GM18873 (cell line): Measurements from ENCODE around the gene CASK.

Experiments
- ATAC-seq: cut with Tn5 transposase; IDR thresholded peaks from one replicate; pipeline ENCODE4 v1.9.1; 2021; ENCODE audit warnings: mild to moderate bottlenecking, moderate library complexity, moderate number of reproducible peaks; ENCODE audit not compliant: unreplicated experiment, low FRiP score

CASK gene

GRCh38 chrX:41917517-41917916, 5.8 kb downstream of the CASK start:
- no peak for ATAC-seq

- ATAC-seq = no peak
These were observed 9.9 kb downstream of the CASK start for GRCh38 chrX:41913476-41913875.

DNA sequence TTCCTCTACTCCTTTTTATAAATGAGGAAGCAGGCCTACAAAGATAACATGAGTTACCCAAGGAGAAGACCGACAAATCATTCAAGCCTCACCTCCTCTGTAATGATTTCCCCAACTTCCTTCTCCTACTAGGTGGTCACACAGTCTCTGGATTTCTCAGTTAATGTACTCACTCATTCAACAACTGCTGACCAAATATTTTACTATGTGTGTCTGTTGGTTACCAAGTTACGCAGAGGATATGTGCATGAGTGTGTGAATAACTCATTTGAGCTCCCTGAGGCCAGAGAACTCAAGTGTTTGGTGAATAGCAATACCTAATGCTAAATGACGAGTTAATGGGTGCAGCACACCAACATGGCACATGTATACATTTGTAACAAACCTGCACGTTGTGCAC, 10.4 kb downstream of the CASK start:
- ATAC-seq = no peak

GRCh38 chrX:41909068-41909467, 14.3 kb downstream of the CASK start:
- ATAC-seq = no peak

GRCh38 chrX:41906515-41907187, 16.7 kb downstream of the CASK start:
- ATAC-seq = no peak

- ATAC-seq = no peak
These were observed 19.8 kb downstream of the CASK start for GRCh38 chrX:41903544-41903943.

DNA sequence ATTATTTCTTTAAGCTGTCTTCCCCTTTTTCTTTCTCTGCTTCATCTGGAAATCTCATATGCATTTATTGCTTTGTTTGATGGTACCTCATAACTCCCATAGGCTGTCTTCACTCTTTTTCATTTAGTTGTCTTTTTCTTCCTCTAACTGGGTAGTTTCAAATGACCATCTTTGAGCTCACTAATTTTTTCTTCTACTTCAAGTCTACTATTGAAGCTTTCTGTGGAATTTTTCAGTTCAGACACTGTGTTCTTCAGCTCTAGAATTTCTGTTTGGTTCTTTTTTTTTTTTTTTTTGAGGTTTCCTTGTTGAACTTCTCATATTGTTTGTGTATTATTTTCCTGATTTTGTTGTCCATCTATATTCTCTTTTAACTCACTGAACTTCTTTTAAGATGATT, 23.0 kb downstream of the CASK start:
- ATAC-seq = no peak

GRCh38 chrX:41895826-41896225, 27.5 kb downstream of the CASK start:
- ATAC-seq = no peak

GRCh38 chrX:41890026-41890423, 33.3 kb downstream of the CASK start:
- no peak for ATAC-seq

DNA sequence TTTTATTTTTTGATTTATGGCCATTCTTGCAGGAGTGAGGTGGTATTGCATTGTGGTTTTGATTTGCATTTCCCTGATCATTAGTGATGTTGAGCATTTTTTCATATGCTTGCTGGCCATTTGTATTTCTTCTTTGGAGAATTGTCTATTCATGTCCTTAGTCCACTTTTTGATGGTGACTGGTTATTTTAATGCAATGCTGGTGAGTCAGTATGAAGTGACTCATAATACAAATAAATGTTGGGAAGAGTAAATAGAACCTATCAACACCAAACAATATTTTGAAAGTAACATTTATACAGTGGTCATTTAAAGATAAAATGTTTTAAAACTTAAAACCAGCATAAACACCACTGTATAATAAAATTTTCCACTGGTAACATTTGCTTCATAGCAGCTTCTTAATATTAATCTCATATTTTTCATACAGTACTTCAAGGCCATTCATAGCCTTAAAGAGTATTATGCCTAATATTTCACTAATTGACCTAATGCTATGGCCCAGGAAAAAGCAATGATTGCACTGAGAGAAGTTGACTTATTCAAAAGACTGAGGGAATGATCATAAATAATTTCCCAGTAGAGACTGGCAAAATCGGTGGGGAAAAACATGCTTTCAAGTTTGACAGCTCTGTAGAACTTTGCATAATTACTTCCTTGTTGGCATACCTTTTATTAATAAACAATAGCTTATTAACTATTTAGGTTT, 33.9 kb downstream of the CASK start:
- no peak for ATAC-seq

DNA sequence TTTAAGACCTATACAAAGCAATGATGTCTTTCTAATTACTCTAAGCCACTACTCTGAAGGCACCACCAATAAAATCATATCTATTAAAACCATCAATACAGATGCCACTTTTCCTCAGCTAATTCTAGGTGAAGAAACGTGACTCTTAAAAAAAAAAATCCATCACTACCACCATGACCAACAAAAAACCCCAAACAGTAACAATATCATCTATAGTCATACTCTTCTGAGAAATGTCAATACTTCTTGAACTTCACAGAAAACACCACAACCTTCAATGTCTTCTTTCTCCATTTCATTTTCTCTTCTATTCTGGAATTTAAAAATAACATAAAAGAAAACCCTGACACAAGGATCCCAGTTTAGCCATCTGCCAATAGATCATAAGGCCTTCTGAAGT, 35.7 kb downstream of the CASK start:
- no peak for ATAC-seq

- ATAC-seq = no peak
These were observed 37.6 kb downstream of the CASK start for GRCh38 chrX:41885724-41886123.

GRCh38 chrX:41881166-41881565, 42.2 kb downstream of the CASK start:
- ATAC-seq = no peak

- ATAC-seq = no peak
These were observed 46.2 kb downstream of the CASK start for GRCh38 chrX:41877167-41877566.

- ATAC-seq = no peak
These were observed 48.2 kb downstream of the CASK start for GRCh38 chrX:41875142-41875541.

- ATAC-seq = no peak
These were observed 52.6 kb downstream of the CASK start for GRCh38 chrX:41870719-41871151.

- ATAC-seq = no peak
These were observed 54.9 kb downstream of the CASK start for GRCh38 chrX:41868392-41868977.

- ATAC-seq = no peak
These were observed 59.8 kb downstream of the CASK start for GRCh38 chrX:41863343-41864203.

- ATAC-seq = no peak
These were observed 60.7 kb downstream of the CASK start for GRCh38 chrX:41862562-41863184.

DNA sequence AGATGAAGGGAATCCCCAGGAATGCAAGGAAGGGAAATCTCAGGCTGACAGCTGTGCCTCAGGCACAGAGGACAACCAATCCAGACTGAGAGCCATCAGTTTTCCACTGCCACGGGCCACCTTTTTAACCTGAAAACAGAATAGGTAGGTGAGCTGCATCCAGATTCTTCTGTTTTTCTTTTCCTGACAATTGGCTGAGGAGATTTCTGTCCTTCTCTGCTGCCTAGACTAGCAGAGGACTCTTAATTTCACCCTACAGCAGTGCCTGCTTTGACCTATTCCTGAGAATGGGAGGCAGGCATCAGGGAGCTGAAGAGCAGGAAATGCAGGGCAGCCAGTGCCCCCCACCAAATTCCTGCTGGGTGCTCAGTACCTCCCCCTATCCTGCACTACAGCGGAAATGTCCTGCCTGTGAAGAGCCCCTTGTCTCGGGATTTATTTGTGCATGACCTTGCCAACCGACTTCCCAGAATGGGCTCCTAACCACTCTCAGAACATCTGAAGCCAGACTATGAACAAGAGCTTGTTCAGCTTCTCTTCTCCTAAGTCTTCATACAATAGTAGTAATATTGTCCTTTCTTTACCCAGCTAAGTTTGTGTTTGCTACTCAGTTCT, 65.1 kb downstream of the CASK start:
- ATAC-seq = no peak
